SK-N-SH (cell line): ENCODE data around the gene REELD1. TPM values are rescaled to one million over a fixed set of nuclear protein-coding genes. Genes with fewer than 3 reads are reported as not detected.

Experiments used
- CTCF ChIA-PET: fragments of 300-600, 350-600 bp; formaldehyde crosslinking; extraction: SDS; loops from one replicate; lab custom pipeline; 2021; lab: Yijun Ruan, JAX
- POLR2A ChIA-PET: fragments of 350-600 bp; sonication (Branson Sonifier 250); formaldehyde crosslinking; extraction: SDS; loops from one replicate; lab custom pipeline; 2020; ENCODE audit warnings: antibody characterized with exemption, inconsistent platforms; lab: Yijun Ruan, JAX
- DNase-seq: peaks from one replicate; pipeline ENCODE4 v3.0.0; 2012
- H2AFZ ChIP-seq: fragments of 200-600 bp; sonication (generic); 2 replicates; pipeline ENCODE4 v1.8.1; 2016; ENCODE audit warnings: antibody characterized with exemption, mild to moderate bottlenecking, low read depth
- H3F3A ChIP-seq: fragments of 200-600 bp; sonication (generic); replicated peaks from 2 replicates; pipeline ENCODE3; 2016; ENCODE audit warnings: antibody characterized with exemption, mild to moderate bottlenecking; ENCODE audit not compliant: insufficient read depth
- H3K27ac ChIP-seq, 2 experiments: fragments of 200-500 bp in 1 of 2; fragments of 200-600 bp in 1 of 2; sonication (Bioruptor generic) in 1 of 2; sonication (generic), shearing (Covaris generic) in 1 of 2; 2 replicates each; pipeline versions ENCODE4 v1.5.1 to v1.6.1; 2014 to 2016; ENCODE audit warnings: low read depth in 2 of 2, inconsistent platforms in 1 of 2, low read length in 1 of 2, mild to moderate bottlenecking in 1 of 2, mixed read lengths in 1 of 2
- H3K27me3 ChIP-seq: fragments of 200-600 bp; sonication (generic), shearing (Covaris generic); 2 replicates; pipeline ENCODE4 v1.6.1; 2016; ENCODE audit warnings: mixed run types; ENCODE audit not compliant: insufficient read depth
- H3K36me3 ChIP-seq, 2 experiments: fragments of 200-500 bp in 1 of 2; fragments of 200-600 bp in 1 of 2; sonication (Bioruptor generic) in 1 of 2; sonication (generic) in 1 of 2; replicated peaks in 1 of 2; 2 replicates each; pipeline versions ENCODE3 to v1.5.1; 2014 to 2016; ENCODE audit warnings: low read length in 1 of 2, mild to moderate bottlenecking in 1 of 2; ENCODE audit not compliant: insufficient read depth in 2 of 2, control insufficient read depth in 1 of 2
- H3K4me1 ChIP-seq, 2 experiments: fragments of 200-500 bp in 1 of 2; fragments of 200-600 bp in 1 of 2; sonication (Bioruptor generic) in 1 of 2; sonication (generic), shearing (Covaris generic) in 1 of 2; 2 replicates each; pipeline versions ENCODE4 v1.5.1 to v1.6.1; 2014 to 2016; ENCODE audit warnings: low read depth in 1 of 2, low read length in 1 of 2, mixed run types in 1 of 2; ENCODE audit not compliant: insufficient read depth in 2 of 2, control insufficient read depth in 1 of 2
- H3K4me2 ChIP-seq: fragments of 200-600 bp; sonication (generic), shearing (Covaris generic); 2 replicates; pipeline ENCODE4 v1.6.1; 2017; ENCODE audit warnings: mixed run types
- H3K4me3 ChIP-seq, 2 experiments: fragments of 200-500 bp in 1 of 2; fragments of 200-600 bp in 1 of 2; sonication (Bioruptor generic) in 1 of 2; sonication (generic), shearing (Covaris generic) in 1 of 2; 2 replicates each; pipeline versions ENCODE4 v1.5.1 to v1.8.1; 2014 to 2016; ENCODE audit warnings: low read depth in 2 of 2, inconsistent platforms in 1 of 2, low read length in 1 of 2, mild to moderate bottlenecking in 1 of 2, mixed read lengths in 1 of 2, moderate library complexity in 1 of 2
- H3K79me2 ChIP-seq: fragments of 200-600 bp; sonication (generic); 2 replicates; pipeline ENCODE4 v1.8.1; 2017; ENCODE audit warnings: mild to moderate bottlenecking; ENCODE audit not compliant: insufficient read depth
- H3K9ac ChIP-seq: fragments of 200-600 bp; sonication (generic); 2 replicates; pipeline ENCODE4 v1.6.1; 2017; ENCODE audit warnings: mixed run types
- H3K9me2 ChIP-seq: fragments of 200-600 bp; sonication (generic); 2 replicates; pipeline ENCODE4 v1.6.1; 2017; ENCODE audit warnings: mixed run types
- H3K9me3 ChIP-seq: fragments of 200-600 bp; sonication (generic); 2 replicates; pipeline ENCODE4 v1.6.1; 2017; ENCODE audit warnings: mixed run types, mild to moderate bottlenecking, moderate library complexity
- H4K20me1 ChIP-seq: fragments of 200-600 bp; sonication (generic); 2 replicates; pipeline ENCODE4 v1.6.1; 2017; ENCODE audit warnings: mild to moderate bottlenecking, mixed run types; ENCODE audit not compliant: insufficient read depth
- CHD2 ChIP-seq: fragments of 150-350 bp; IDR thresholded peaks from 2 replicates; pipeline ENCODE4 v1.6.1; 2018; ENCODE audit warnings: low read length; ENCODE audit not compliant: partially characterized antibody
- ELF1 ChIP-seq: IDR thresholded peaks from 2 replicates; pipeline ENCODE4 v1.4.0; 2012
- EZH2phosphoT487 ChIP-seq: fragments of 200-600 bp; sonication (generic); IDR thresholded peaks from 2 replicates; pipeline ENCODE4 v1.6.1; 2017; ENCODE audit warnings: low read depth, mixed run types, mild to moderate bottlenecking, antibody characterized with exemption, moderate library complexity, borderline replicate concordance
- FOXM1 ChIP-seq: IDR thresholded peaks from 2 replicates; pipeline ENCODE4 v1.4.0; 2012; ENCODE audit warnings: low read depth, mild to moderate bottlenecking
- GABPA ChIP-seq: IDR thresholded peaks from 2 replicates; pipeline ENCODE4 v1.4.0; 2012; ENCODE audit warnings: low read depth, mild to moderate bottlenecking
- JUND ChIP-seq: IDR thresholded peaks from 2 replicates; pipeline ENCODE4 v1.4.0; 2012
- NFIC ChIP-seq: IDR thresholded peaks from 2 replicates; pipeline ENCODE4 v1.4.0; 2012; ENCODE audit warnings: borderline replicate concordance
- PBX3 ChIP-seq: IDR thresholded peaks from 2 replicates; pipeline ENCODE4; 2012
- RCOR1 ChIP-seq: fragments of 150-350 bp; IDR thresholded peaks from 2 replicates; pipeline ENCODE4 v1.6.1; 2017; ENCODE audit warnings: antibody characterized with exemption, low read length
- REST ChIP-seq: IDR thresholded peaks from 2 replicates; pipeline ENCODE4 v1.6.1; 2012; ENCODE audit warnings: mild to moderate bottlenecking, low read depth, low read length, moderate library complexity
- RXRA ChIP-seq: IDR thresholded peaks from 2 replicates; pipeline ENCODE4 v1.4.0; 2012; ENCODE audit warnings: low read depth, mild to moderate bottlenecking, borderline replicate concordance
- SIN3A ChIP-seq: IDR thresholded peaks from 2 replicates; pipeline ENCODE4 v1.6.1; 2012; ENCODE audit warnings: low read depth, mild to moderate bottlenecking, low read length, moderate library complexity, borderline replicate concordance
- TCF12 ChIP-seq: IDR thresholded peaks from 2 replicates; pipeline ENCODE4 v1.4.0; 2012
- TEAD4 ChIP-seq: IDR thresholded peaks from 2 replicates; pipeline ENCODE4 v1.4.0; 2012; ENCODE audit warnings: mild to moderate bottlenecking, borderline replicate concordance; ENCODE audit not compliant: insufficient read depth
- USF1 ChIP-seq: IDR thresholded peaks from 2 replicates; pipeline ENCODE4 v1.4.0; 2012; ENCODE audit warnings: low read depth, borderline replicate concordance
- USF2 ChIP-seq: fragments of 150-350 bp; IDR thresholded peaks from 2 replicates; pipeline ENCODE4 v1.6.1; 2017; ENCODE audit warnings: antibody characterized with exemption, low read length, low read depth, borderline replicate concordance
- ZBTB33 ChIP-seq: IDR thresholded peaks from 2 replicates; pipeline ENCODE4 v1.4.0; 2012; ENCODE audit warnings: low read depth, borderline replicate concordance
- WGBS: methylation state at CpG from one replicate; pipeline ENCODE4 v1.1.6; 2017; ENCODE audit warnings: low lambda C conversion rate; 5-methylcytosine and 5-hydroxymethylcytosine counted together
- polyA plus RNA-seq, 3 experiments: library from polyadenylated mRNA; depleted of rRNA; stranded (reverse); fragments of >200 nt; gene quantifications; 2 replicates each; pipeline ENCODE4 v1.2.3, GENCODE V29; 2012

The REELD1 gene
- polyA plus RNA-seq, 1 of the 3 experiments (the other 2 are of a cell fraction) = not detected

GRCh38 chr4:146271466-146271865 is 57.1 kb downstream of the REELD1 start:
- H3K4me2 ChIP-seq = no peak overlapping the region
- no peak overlapping the region for H3K9ac ChIP-seq
- H3K27me3 ChIP-seq = no peaks in the 10 kb centered on the region
- ChIA-PET POLR2A (no interaction called here), CTCF (no interaction called here)
- no peaks in the 10 kb centered on the region for H3K9me2 ChIP-seq
- H3K4me3 ChIP-seq = no peak overlapping the region
- no peaks in the 10 kb centered on the region for H3K9me3 ChIP-seq
- no peak overlapping the region for H3K27ac ChIP-seq
- no peaks in the 10 kb centered on the region for H3K4me1 ChIP-seq
- H3K36me3 ChIP-seq = no peaks in the 10 kb centered on the region
- 95% methylated on average over 3 of the region's 3 CpGs for WGBS
- no peak for DNase-seq
- no peaks in the 10 kb centered on the region for H3F3A ChIP-seq
- no peaks in the 10 kb centered on the region for H4K20me1 ChIP-seq
- no peaks in the 10 kb centered on the region for H3K79me2 ChIP-seq
- no peak overlapping the region for H2AFZ ChIP-seq
- TF ChIP-seq RCOR1 (no peak), RXRA (no peak), SIN3A (no peak), GABPA (no peak), JUND (no peak), EZH2phosphoT487 (no peak), TCF12 (no peak), TEAD4 (no peak)

GRCh38 chr4:146273204-146273901 is 59.0 kb downstream of the REELD1 start:
- ChIA-PET POLR2A (no interaction called here), CTCF (interaction anchor here (0.5 to 0.7 kb wide), 2 partner anchors 21 to 65 kb away, joined by 3 read pairs; no protein-coding TSS in a partner anchor)
- Histone ChIP-seq H3K9ac (no peak overlapping the region), H3K4me3 (no peak overlapping the region), H3K36me3 (no peaks in the 10 kb centered on the region), H3F3A (no peaks in the 10 kb centered on the region), H3K9me3 (no peaks in the 10 kb centered on the region), H2AFZ (no peak overlapping the region), H3K9me2 (no peaks in the 10 kb centered on the region), H3K4me1 (no peaks in the 10 kb centered on the region), H3K27me3 (no peaks in the 10 kb centered on the region), H3K79me2 (no peaks in the 10 kb centered on the region), H4K20me1 (no peaks in the 10 kb centered on the region), H3K4me2 (no peak overlapping the region), H3K27ac (no peak overlapping the region)
- WGBS = 91% methylated on average over 5 of the region's 5 CpGs
- DNase-seq = no peak
- TF ChIP-seq GABPA (no peak), TEAD4 (no peak), SIN3A (no peak), USF2 (no peak), PBX3 (no peak), CHD2 (no peak), EZH2phosphoT487 (no peak), ELF1 (no peak), NFIC (no peak), FOXM1 (no peak), REST (no peak), USF1 (no peak), ZBTB33 (no peak)
